SJCRH30 (cell line): ENCODE measurements around the gene UNC5A. TPM values are rescaled to one million over a fixed set of nuclear protein-coding genes. Genes with fewer than 3 reads are reported as not detected.

ENCODE experiments used
- DNase-seq, 2 experiments: peaks; one replicate each; pipeline ENCODE4 v3.0.0-alpha.2; 2015 to 2020
- H3K27ac ChIP-seq: fragments of 250-450 bp; sonication (Bioruptor Pico); 2 replicates; pipeline ENCODE4 v1.5.1; 2020; ENCODE audit warnings: mild to moderate bottlenecking, moderate library complexity
- H3K27me3 ChIP-seq: fragments of 250-450 bp; sonication (Bioruptor Pico); 2 replicates; pipeline ENCODE4 v1.5.1; 2020; ENCODE audit warnings: mild to moderate bottlenecking, moderate library complexity
- H3K36me3 ChIP-seq: fragments of 250-450 bp; sonication (Bioruptor Pico); 2 replicates; pipeline ENCODE4 v1.5.1; 2020; ENCODE audit warnings: mild to moderate bottlenecking, moderate library complexity
- H3K4me1 ChIP-seq: fragments of 250-450 bp; sonication (Bioruptor Pico); 2 replicates; pipeline ENCODE4 v1.5.1; 2020; ENCODE audit warnings: mild to moderate bottlenecking, moderate library complexity
- H3K4me3 ChIP-seq: fragments of 250-450 bp; sonication (Bioruptor Pico); 2 replicates; pipeline ENCODE4 v1.5.1; 2020; ENCODE audit warnings: mild to moderate bottlenecking, moderate library complexity
- H3K9me3 ChIP-seq: fragments of 250-450 bp; sonication (Bioruptor Pico); replicated peaks from 2 replicates; pipeline ENCODE4 v1.5.1; 2020; ENCODE audit warnings: mild to moderate bottlenecking, moderate library complexity
- total RNA-seq: library from RNA; depleted of rRNA; stranded (reverse); fragments of >200 nt; shearing (Covaris generic); gene quantifications from 2 replicates; pipeline ENCODE4 v1.2.3, GENCODE V29; 2014

Gene UNC5A
- total RNA-seq, 1 experiment from 2014 or later, result 0.18 TPM

DNA sequence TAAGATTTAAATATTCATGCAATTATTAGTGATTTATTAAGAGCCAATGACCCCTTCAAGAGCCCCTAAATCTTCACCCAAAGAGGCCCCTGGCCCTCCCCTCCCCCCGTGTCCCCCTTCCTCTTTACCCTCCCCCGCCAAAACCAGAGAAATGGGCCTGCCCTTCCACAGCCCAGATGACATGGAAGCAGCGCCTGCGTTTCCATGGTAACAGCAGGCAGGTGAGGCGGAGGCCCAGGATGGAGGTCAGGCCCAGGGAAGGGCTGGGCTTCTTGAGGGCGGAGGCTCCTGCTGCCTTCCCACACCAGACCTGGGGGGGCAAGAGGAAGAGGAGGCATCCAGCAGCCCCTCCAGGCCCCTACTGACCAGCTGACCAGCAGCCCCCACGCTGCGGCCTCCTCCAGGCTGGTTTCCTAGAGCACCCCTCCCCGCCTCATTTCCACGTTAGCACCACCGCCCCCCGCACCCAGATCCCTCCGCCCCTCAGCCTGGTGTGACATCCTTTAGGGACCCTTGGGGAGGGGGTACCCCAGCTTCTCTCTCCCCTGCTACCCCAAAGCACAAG lies 37.4 kb downstream of the UNC5A start:
- peaks cover 39% of the 10 kb centered on the region for H3K27me3 ChIP-seq
- H3K4me1 ChIP-seq, result no peaks in the 10 kb centered on the region
- H3K9me3 ChIP-seq, result no peaks in the 10 kb centered on the region
- no peak overlapping the region for H3K27ac ChIP-seq
- H3K4me3 ChIP-seq, result no peak overlapping the region
- DNase-seq, result no peak
- H3K36me3 ChIP-seq, result no peaks in the 10 kb centered on the region

DNA sequence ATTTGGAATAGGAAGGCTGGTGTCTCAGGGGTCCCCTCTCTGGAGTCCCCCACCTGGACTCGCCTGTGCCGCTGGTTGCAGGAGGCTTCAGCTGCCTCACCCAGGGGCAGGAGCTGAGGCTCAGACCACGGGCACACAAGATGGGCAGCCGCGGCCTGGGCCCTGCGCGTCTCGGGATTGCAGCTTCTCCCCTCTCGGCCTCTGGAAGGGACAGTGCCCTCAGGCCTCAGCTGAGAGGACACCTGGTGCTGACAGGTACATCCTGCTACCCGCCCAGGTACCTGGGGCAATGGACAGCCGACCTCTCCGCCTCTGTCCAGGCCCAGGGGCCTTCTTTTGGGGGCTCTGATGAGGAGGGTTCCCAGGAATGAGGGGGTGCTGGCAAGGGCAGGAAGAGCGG lies 38.3 kb downstream of the UNC5A start:
- Histone ChIP-seq H3K4me1 (no peaks in the 10 kb centered on the region), H3K4me3 (no peak overlapping the region), H3K27me3 (peaks cover 47% of the 10 kb centered on the region), H3K9me3 (no peaks in the 10 kb centered on the region), H3K36me3 (no peaks in the 10 kb centered on the region), H3K27ac (no peak overlapping the region)
- DNase-seq, result no peak

DNA sequence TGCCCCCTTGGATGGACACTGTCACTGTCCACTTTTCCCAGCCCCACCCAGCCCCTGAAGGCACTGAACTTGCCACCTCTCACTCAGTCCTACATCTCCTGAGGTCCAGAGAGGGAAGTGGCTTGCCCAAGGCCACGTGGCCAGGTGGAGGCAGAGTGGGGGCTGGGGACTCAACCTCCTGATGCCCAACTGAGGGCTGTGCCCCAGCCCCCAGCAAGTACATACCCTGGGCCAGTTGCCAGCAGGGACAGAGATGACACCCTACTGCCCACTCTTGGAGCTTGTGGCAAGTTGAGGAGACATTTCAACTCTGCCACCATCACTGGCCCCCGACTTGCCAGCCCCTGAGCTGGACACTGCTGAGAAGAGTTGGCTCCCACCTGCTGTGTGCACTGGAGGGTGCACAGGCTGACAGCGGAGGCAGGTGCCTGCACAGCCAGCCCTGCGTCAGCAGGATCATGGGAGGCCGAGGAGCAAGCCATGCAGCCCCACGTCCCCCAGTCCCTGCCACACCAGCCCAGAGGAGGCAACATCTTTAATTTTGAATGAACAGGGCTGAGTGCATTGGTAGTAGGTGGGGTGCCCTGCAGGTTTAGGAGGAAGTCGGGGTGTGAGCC lies 39.4 kb downstream of the UNC5A start:
- no peak overlapping the region for H3K4me3 ChIP-seq
- DNase-seq, result no peak
- H3K27ac ChIP-seq, result no peak overlapping the region
- no peaks in the 10 kb centered on the region for H3K4me1 ChIP-seq
- H3K27me3 ChIP-seq, result peaks cover 48% of the 10 kb centered on the region
- no peaks in the 10 kb centered on the region for H3K36me3 ChIP-seq
- H3K9me3 ChIP-seq, result no peaks in the 10 kb centered on the region

DNA sequence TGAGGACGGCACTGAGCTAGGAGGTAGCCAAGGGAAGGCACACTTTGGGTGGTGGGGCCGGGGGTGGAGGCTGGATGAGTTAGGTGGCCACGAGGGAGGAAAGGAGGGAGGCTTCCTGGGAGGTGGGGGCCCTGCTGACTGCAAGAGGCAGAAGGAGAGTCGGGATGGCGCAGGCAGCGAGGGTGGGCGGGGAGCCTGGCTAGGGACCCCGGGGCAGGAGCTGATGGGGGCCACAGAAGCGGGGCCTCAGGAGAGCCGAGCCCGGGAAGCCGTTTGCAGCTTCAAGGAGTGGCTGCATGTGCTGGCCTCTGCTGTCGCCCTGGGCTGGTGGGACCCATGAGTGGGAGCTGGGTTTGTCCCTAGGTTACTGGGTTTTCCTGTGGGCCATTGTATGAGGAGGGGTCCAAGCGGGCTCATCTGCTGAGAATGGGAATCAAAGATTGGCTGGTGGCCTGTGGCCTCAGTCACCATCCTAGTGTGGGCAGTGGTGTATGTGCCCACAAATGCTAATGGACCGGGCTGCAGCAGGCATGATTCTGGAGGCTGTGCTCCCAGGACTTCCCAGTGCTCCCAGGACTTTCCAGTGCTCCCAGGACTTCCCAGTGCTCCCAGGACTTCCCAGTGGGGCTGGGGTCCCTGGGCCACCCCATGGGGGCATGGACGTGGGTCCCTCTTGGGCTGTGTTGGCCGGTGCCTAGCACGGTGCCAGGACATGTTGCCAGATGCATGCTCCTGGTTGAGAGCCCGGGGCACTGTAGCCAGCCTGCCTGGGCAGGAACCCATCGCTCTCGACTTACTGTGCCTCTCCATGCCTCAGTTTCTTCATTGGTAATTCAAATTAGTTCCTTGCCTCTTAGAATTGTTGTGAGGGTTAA lies 40.2 kb downstream of the UNC5A start:
- no peak for DNase-seq
- peaks cover 42% of the 10 kb centered on the region for H3K27me3 ChIP-seq

DNA sequence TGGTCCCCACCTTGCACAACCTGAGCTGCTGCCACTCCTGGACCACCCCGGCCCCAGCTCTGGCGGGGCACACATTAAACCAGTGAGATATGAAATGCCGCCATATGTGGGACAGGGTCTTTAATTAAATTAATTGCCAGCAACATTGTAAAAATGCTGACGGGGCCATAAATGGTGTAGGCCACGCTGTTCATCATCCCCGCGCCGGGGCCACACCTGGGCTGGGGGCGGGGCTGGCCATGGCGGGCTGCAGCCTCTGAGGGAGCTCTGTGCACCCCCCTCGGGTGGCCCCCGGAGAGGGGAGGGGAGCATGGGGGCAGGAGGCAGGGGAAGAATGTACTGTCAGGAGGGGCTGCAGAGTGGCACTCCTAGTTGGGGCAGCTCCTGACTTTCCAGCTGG lies 41.0 kb downstream of the UNC5A start:
- peaks cover 39% of the 10 kb centered on the region for H3K27me3 ChIP-seq
- no peaks in the 10 kb centered on the region for H3K4me1 ChIP-seq
- no peaks in the 10 kb centered on the region for H3K36me3 ChIP-seq
- no peak overlapping the region for H3K4me3 ChIP-seq
- H3K27ac ChIP-seq, result no peak overlapping the region
- no peak for DNase-seq
- no peaks in the 10 kb centered on the region for H3K9me3 ChIP-seq

More for the DNA sequence above, 40.2 kb downstream of the UNC5A start:
- H3K36me3 ChIP-seq, result no peaks in the 10 kb centered on the region
- H3K4me1 ChIP-seq, result no peaks in the 10 kb centered on the region
- no peaks in the 10 kb centered on the region for H3K9me3 ChIP-seq
- H3K4me3 ChIP-seq, result no peak overlapping the region
- H3K27ac ChIP-seq, result no peak overlapping the region

DNA sequence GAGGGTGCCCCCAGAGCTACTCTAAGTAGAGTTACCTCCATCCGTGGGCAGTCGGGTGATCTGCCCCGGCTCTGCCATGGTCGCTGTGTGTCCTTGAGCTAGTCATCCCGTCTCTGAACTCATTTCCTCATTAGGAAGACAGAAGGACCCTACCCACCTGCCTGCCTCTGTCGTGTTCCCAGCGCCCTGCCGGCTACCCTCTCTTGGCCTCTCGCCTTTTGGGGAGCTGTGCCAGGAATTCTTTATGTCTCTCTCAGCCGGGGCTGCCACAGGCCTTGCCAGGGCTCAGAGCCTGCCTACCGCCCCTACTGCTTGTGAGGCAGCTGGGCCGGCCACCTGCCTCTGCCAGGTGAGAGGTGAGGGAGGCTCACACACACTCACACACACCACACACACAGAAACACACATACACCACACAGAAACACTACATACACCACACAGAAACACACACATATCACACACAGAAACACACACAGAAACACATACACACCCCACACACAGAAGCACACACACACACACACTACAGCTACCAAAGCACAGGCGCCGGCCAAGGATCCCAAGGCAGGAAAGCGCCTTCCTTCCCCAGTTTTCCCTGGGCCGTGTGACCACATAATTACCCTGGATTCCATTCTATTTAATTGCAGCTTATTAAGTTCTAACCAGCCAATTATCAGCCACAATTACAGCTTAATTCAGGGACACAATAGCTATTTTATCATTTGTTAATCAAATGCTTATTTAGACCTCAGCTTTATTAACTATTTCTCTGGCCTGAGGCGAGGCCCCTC lies 41.7 kb downstream of the UNC5A start:
- Histone ChIP-seq H3K36me3 (no peaks in the 10 kb centered on the region), H3K9me3 (no peaks in the 10 kb centered on the region), H3K27ac (no peak overlapping the region), H3K4me3 (no peak overlapping the region), H3K4me1 (no peaks in the 10 kb centered on the region), H3K27me3 (peaks cover 38% of the 10 kb centered on the region)
- DNase-seq, result no peak

DNA sequence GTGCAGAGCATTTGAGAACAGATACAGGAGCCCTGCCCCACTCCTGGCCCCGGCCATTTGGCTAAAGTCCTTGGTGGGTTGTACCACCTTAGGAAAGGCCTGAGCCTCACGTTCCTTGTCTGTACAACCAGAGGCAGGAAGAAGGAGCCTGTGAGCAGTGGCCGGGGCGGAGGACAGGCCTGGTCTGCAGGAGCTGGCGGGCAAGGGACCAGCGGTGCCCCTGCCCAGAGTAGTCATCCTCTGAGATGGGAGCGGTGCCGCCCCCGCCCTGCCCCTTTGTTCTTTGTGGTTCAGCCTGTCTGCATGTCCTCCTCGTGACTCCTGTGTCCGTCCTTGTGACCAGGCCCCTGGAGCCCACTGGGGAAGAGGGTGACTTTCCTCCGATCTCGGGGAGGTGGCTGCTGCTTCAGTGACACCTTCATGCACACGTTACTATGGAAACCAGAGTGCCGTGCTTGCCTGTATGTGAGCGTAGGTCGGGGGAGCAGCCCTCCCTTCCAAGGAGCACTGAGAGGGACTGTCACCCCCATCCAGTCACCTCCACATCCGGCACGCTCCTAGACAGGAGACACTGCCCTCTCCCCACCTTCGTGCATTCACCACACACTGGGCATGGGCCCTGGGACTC lies 42.9 kb downstream of the UNC5A start:
- no peak for DNase-seq
- no peak overlapping the region for H3K4me3 ChIP-seq
- peaks cover 40% of the 10 kb centered on the region for H3K27me3 ChIP-seq
- H3K36me3 ChIP-seq, result no peaks in the 10 kb centered on the region
- no peaks in the 10 kb centered on the region for H3K4me1 ChIP-seq
- H3K27ac ChIP-seq, result no peak overlapping the region
- H3K9me3 ChIP-seq, result no peaks in the 10 kb centered on the region

DNA sequence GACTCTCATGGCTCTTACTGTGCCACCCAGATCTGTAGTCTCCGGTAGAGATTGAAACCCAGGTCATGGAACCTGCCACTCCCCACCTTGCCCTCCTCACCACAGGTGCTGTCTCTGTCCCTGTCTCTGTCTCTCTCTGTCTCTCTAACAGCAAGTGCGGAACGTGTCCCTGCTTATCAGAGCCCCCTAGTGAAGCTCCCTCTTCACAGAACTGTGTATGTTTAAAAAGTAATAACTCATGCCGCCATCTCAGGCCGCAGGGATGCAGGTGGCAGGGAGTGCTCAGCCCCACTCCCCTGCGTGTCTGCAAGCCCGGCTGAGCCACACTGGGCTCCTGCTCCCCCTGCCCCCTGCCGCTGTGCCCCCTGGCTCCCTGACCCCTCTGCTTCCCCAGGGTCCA lies 43.8 kb downstream of the UNC5A start:
- Histone ChIP-seq H3K4me1 (no peaks in the 10 kb centered on the region), H3K27me3 (peaks cover 40% of the 10 kb centered on the region), H3K9me3 (no peaks in the 10 kb centered on the region), H3K27ac (no peak overlapping the region), H3K4me3 (no peak overlapping the region), H3K36me3 (no peaks in the 10 kb centered on the region)
- no peak for DNase-seq

DNA sequence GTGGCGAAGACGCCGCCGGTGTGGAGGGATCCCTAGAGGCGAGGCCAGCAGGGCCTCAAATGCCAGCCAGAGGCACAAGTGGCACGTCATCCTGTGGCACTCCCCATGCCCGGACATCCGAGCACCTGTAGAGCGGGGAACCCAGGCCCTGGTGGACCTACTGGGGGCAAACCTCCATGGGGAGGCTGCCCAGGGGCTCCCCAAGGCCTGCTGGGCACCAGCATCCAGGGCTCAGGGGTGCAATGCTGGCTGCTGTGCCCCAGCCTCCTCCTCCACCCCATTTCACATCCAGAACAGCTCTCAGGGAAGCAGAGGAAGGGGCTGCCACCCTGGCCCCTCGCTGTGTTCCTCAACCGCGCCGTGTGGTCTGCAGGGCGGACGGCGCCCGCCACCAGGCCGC lies 45.2 kb downstream of the UNC5A start:
- no peaks in the 10 kb centered on the region for H3K36me3 ChIP-seq
- no peak for DNase-seq
- H3K27me3 ChIP-seq, result peaks cover 40% of the 10 kb centered on the region
- H3K4me1 ChIP-seq, result no peaks in the 10 kb centered on the region
- no peak overlapping the region for H3K4me3 ChIP-seq
- H3K27ac ChIP-seq, result no peak overlapping the region
- no peaks in the 10 kb centered on the region for H3K9me3 ChIP-seq

DNA sequence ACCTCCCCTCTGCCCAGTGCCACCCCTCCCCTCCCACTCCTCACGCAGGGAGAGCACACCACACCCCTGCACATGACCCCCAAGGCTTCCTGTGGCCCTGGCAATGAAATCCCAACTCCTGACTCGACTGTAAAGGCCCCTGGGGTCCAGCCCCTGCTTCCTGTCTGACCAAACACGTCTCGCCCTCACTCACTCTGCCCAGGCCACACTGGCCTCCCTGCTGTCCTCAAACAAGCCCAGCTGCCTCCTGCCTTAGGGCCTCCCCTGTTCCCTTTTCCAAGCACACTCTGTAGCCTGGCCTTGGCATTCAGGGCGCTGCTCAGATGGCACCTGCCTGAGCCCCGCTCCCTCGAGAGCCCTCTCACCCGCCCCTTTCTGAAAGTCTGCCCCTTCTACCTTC lies 46.4 kb downstream of the UNC5A start:
- no peak for DNase-seq

DNA sequence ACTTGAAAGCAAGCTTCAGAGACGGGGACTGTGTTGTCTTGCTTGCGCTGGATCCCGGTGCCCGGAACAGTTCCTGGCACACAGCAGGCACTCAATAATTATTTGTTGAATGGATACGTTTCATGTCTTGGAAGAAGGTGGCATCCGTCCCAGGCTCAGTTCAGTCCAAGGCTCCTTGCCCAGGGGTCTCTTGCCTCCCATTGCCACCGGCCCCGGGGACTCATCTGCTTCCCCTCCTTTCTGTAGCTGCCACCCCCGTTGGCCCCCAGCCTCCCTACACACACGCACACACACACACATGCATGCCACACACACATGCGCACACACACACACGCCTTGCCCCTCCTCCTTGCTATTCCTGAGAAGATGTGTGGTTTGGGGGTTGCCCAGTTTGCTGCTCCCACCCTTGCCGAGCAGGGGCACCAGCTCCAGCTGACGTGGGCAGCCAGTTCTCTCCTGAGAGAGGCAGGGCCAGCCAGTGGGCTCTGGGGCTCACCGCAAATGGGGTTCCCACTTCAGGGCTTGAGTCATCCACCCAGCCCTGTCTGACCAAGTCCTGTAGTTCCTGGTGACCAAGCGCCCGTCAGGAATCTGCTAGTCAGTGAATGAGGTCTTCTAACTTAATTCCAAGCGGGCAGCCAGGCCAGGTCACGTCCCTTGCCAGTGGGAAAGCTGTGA lies 47.0 kb downstream of the UNC5A start:
- no peak overlapping the region for H3K27ac ChIP-seq
- no peak for DNase-seq
- no peaks in the 10 kb centered on the region for H3K36me3 ChIP-seq
- H3K4me1 ChIP-seq, result no peaks in the 10 kb centered on the region
- H3K27me3 ChIP-seq, result peaks cover 34% of the 10 kb centered on the region
- no peaks in the 10 kb centered on the region for H3K9me3 ChIP-seq
- H3K4me3 ChIP-seq, result no peak overlapping the region

More for the DNA sequence above, 46.4 kb downstream of the UNC5A start:
- no peaks in the 10 kb centered on the region for H3K9me3 ChIP-seq
- H3K4me3 ChIP-seq, result no peak overlapping the region
- H3K36me3 ChIP-seq, result no peaks in the 10 kb centered on the region
- no peak overlapping the region for H3K27ac ChIP-seq
- H3K27me3 ChIP-seq, result peaks cover 34% of the 10 kb centered on the region
- H3K4me1 ChIP-seq, result no peaks in the 10 kb centered on the region

DNA sequence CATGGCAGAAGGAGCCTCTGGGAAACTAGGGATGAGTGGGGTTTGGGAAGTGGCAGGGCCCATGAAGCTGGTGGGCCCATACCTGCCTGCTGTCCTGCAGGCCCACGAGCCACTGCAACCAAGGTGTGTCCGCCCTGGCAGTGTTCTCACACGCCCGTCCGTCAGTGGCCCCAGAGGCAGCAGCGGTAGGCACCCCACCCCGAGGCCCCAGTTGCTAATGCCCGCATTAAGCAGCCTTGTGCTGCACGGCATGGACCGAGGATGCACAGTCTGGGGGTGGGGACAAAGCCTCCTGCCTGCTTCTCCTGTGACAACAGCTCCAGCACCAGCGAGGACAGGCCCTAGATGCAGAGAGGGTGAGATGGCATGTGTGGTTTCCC lies 47.5 kb downstream of the UNC5A start:
- H3K4me3 ChIP-seq, result no peak overlapping the region
- H3K36me3 ChIP-seq, result no peaks in the 10 kb centered on the region
- H3K9me3 ChIP-seq, result no peaks in the 10 kb centered on the region
- H3K27ac ChIP-seq, result no peak overlapping the region
- no peak for DNase-seq
- H3K4me1 ChIP-seq, result no peaks in the 10 kb centered on the region
- H3K27me3 ChIP-seq, result peaks cover 34% of the 10 kb centered on the region

DNA sequence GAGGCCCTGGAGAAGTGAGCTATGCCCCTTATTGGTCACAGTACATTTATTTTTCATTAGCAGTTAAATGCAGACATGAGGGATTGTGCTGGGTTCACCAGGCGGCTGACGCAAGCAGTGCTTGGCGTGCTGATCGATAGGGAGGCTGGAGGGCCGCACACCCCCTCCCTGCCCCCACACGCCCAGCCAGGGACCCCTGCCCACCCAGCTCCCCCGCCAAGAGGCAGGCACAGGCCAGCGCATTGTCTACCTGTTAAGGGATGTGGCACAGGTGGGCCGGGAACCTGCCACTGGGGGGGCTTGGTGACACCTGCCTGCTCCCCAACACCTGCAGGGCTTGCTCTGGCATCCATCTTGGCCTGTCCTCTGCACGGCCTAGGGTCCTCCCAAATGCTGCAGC lies 49.6 kb downstream of the UNC5A start:
- DNase-seq, result no peak
- no peaks in the 10 kb centered on the region for H3K36me3 ChIP-seq
- no peak overlapping the region for H3K27ac ChIP-seq
- H3K4me3 ChIP-seq, result no peak overlapping the region
- no peaks in the 10 kb centered on the region for H3K4me1 ChIP-seq
- H3K9me3 ChIP-seq, result no peaks in the 10 kb centered on the region
- peaks cover 35% of the 10 kb centered on the region for H3K27me3 ChIP-seq

DNA sequence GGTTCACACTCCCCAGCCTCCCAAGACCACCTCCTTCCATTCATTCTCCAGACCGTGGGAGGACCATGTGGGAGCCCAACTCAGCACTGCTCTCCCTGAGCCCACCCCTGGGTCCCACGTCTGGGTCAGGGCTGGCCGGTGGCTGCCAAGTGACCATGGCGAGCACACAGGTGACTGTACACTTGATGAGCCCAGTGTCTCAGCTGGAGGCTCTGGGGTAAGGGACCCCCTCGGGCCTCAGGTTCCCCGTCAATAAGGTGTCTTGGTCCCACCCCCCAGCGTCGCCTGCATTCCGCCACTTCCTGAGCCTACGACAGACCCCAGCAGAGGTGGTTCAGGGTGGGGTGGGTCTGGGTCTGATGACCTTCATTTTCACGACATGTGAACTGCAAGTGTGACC lies 50.0 kb downstream of the UNC5A start:
- Histone ChIP-seq H3K4me3 (no peak overlapping the region), H3K36me3 (no peaks in the 10 kb centered on the region), H3K27ac (no peak overlapping the region), H3K27me3 (peaks cover 38% of the 10 kb centered on the region), H3K4me1 (no peaks in the 10 kb centered on the region), H3K9me3 (no peaks in the 10 kb centered on the region)
- no peak for DNase-seq
